HCT116 (cell line): ENCODE results near the gene PLEKHM3. TPM values are rescaled to one million over a fixed set of nuclear protein-coding genes. Genes with fewer than 3 reads are reported as not detected.
"Not testable (repeated sequence)": the region's sequence is repeated elsewhere in the genome, so short reads cannot be mapped to it uniquely, and the experiment has no call there.

Experiments used
- ATAC-seq: fragments of 200-7000 bp; cut with Tn5 transposase; 2 replicates; pipeline ENCODE4 v1.9.1; 2020; ENCODE audit warnings: mild to moderate bottlenecking, moderate library complexity
- BruUV-seq: library from RNA; stranded (reverse); fragments of 400-500 nt; replicated peaks from 2 replicates; lab custom pipeline; 2021; lab: Mats Ljungman, UMichigan
- CTCF ChIA-PET: fragments of 300-600 bp; sonication (Branson Sonifier 250); formaldehyde crosslinking; loops from one replicate; lab custom pipeline; 2021; ENCODE audit warnings: antibody characterized with exemption; lab: Charles Lee
- POLR2A ChIA-PET: fragments of 300-600, 350-600 bp; sonication (Branson Sonifier 250); formaldehyde crosslinking; loops from one replicate; lab custom pipeline; 2021; ENCODE audit warnings: antibody characterized with exemption; lab: Charles Lee
- RAD21 ChIA-PET, 2 experiments: fragments of 300-600 bp; sonication (Branson Sonifier 250); formaldehyde crosslinking; loops; one replicate each; lab custom pipeline; 2023; ENCODE audit warnings: low total read pairs in 2 of 2; ENCODE audit not compliant: uncharacterized antibody in 2 of 2, unreplicated experiment in 2 of 2, low non-redundant PET in 1 of 2; lab: Charles Lee
- DNase-seq: peaks from one replicate; pipeline ENCODE4 v3.0.0-alpha.2; 2010; ENCODE audit warnings: low read depth, low spot score
- H2AFZ ChIP-seq: fragments of 200-600 bp; shearing (Covaris generic), sonication (generic); 2 replicates; pipeline ENCODE4 v1.6.1; 2017; ENCODE audit warnings: low read depth, mixed run types, mixed read lengths, antibody characterized with exemption, low read length; ENCODE audit not compliant: poor library complexity, severe bottlenecking
- H3K27ac ChIP-seq: 2 replicates; pipeline ENCODE4 v1.5.1; 2012; ENCODE audit warnings: low read depth, low read length
- H3K27me3 ChIP-seq: fragments of 200-600 bp; sonication (generic); 2 replicates; pipeline ENCODE4 v1.6.1; 2016; ENCODE audit warnings: mixed run types, low read length, mixed read lengths; ENCODE audit not compliant: insufficient read depth
- H3K36me3 ChIP-seq, 2 experiments: fragments of 200-500 bp in 1 of 2; fragments of 200-600 bp in 1 of 2; sonication (Bioruptor generic) in 1 of 2; sonication (generic) in 1 of 2; 2 replicates each; pipeline versions ENCODE4 v1.5.1 to v1.6.1; 2014 to 2016; ENCODE audit warnings: low read length in 2 of 2, inconsistent platforms in 1 of 2, mixed read lengths in 1 of 2, mixed run types in 1 of 2; ENCODE audit not compliant: insufficient read depth in 2 of 2, control insufficient read depth in 1 of 2
- H3K4me1 ChIP-seq, 2 experiments: fragments of 200-600 bp in 1 of 2; sonication (generic) in 1 of 2; 2 replicates each; pipeline versions ENCODE4 v1.5.1 to v1.6.1; 2012 to 2017; ENCODE audit warnings: low read length in 2 of 2, inconsistent platforms in 1 of 2, mild to moderate bottlenecking in 1 of 2, mixed read lengths in 1 of 2, mixed run types in 1 of 2, moderate library complexity in 1 of 2; ENCODE audit not compliant: insufficient read depth in 2 of 2, control insufficient read depth in 1 of 2
- H3K4me2 ChIP-seq: fragments of 200-600 bp; sonication (generic); 2 replicates; pipeline ENCODE4 v1.6.1; 2017; ENCODE audit warnings: mixed run types, low read length, mixed read lengths
- H3K4me3 ChIP-seq, 2 experiments: fragments of 200-600 bp in 1 of 2; sonication (generic) in 1 of 2; replicated peaks in 1 of 2; 2 replicates each; pipeline ENCODE4 v1.5.1; 2011 to 2016; ENCODE audit warnings: low read length in 2 of 2, control low read depth in 1 of 2, low read depth in 1 of 2, mild to moderate bottlenecking in 1 of 2, mixed read lengths in 1 of 2, mixed run types in 1 of 2
- H3K79me2 ChIP-seq: fragments of 200-600 bp; sonication (generic); 2 replicates; pipeline ENCODE4 v1.6.1; 2017; ENCODE audit warnings: mild to moderate bottlenecking, mixed run types, low read length, moderate library complexity, mixed read lengths; ENCODE audit not compliant: insufficient read depth
- H3K9ac ChIP-seq: fragments of 200-600 bp; sonication (generic); 2 replicates; pipeline ENCODE4 v1.6.1; 2016; ENCODE audit warnings: low read length, mixed read lengths
- H3K9me2 ChIP-seq: fragments of 200-600 bp; sonication (generic), shearing (Covaris generic); 2 replicates; pipeline ENCODE4 v1.6.1; 2017; ENCODE audit warnings: mixed run types, mild to moderate bottlenecking, moderate library complexity; ENCODE audit not compliant: insufficient read depth
- H3K9me3 ChIP-seq, 2 experiments: fragments of 200-500 bp in 1 of 2; fragments of 200-600 bp in 1 of 2; sonication (Bioruptor generic) in 1 of 2; sonication (generic) in 1 of 2; 2 replicates each; pipeline ENCODE4 v1.6.1; 2014 to 2017; ENCODE audit warnings: low read length in 2 of 2, mixed read lengths in 2 of 2, inconsistent platforms in 1 of 2, low read depth in 1 of 2, mild to moderate bottlenecking in 1 of 2, mixed run types in 1 of 2, moderate library complexity in 1 of 2; ENCODE audit not compliant: control insufficient read depth in 1 of 2, insufficient read depth in 1 of 2
- H4K20me1 ChIP-seq: fragments of 200-600 bp; sonication (generic), shearing (Covaris generic); 2 replicates; pipeline ENCODE4 v1.6.1; 2017; ENCODE audit warnings: mixed run types, mild to moderate bottlenecking, moderate library complexity; ENCODE audit not compliant: insufficient read depth
- CBX3 ChIP-seq: IDR thresholded peaks from 2 replicates; pipeline ENCODE4 v1.6.1; 2012; ENCODE audit warnings: low read depth
- EGR1 ChIP-seq: IDR thresholded peaks from 2 replicates; pipeline ENCODE4 v1.6.1; 2012; ENCODE audit warnings: low read depth
- EZH2 ChIP-seq: fragments of 200-600 bp; sonication (generic); IDR thresholded peaks from 2 replicates; pipeline ENCODE4 v1.6.1; 2017; ENCODE audit warnings: antibody characterized with exemption, mixed run types
- EZH2phosphoT487 ChIP-seq: fragments of 200-600 bp; IDR thresholded peaks from 2 replicates; pipeline ENCODE4 v1.6.1; 2018; ENCODE audit warnings: antibody characterized with exemption, borderline replicate concordance
- FOSL1 ChIP-seq: IDR thresholded peaks from 2 replicates; pipeline ENCODE4 v1.6.1; 2012; ENCODE audit warnings: low read depth
- JUND ChIP-seq: IDR thresholded peaks from 2 replicates; pipeline ENCODE4 v1.6.1; 2012
- POLR2A ChIP-seq: IDR thresholded peaks from 2 replicates; pipeline ENCODE4 v1.7.0; 2011; ENCODE audit warnings: borderline replicate concordance; ENCODE audit not compliant: insufficient read depth, insufficient read length; ENCODE audit errors: extremely low read depth
- POLR2AphosphoS5 ChIP-seq: IDR thresholded peaks from 2 replicates; pipeline ENCODE4 v1.6.1; 2011; ENCODE audit warnings: mild to moderate bottlenecking, low read depth, low read length, moderate library complexity
- RAD21 ChIP-seq: IDR thresholded peaks from 2 replicates; pipeline ENCODE4 v1.6.1; 2012; ENCODE audit warnings: low read depth, mild to moderate bottlenecking
- SIN3A ChIP-seq: IDR thresholded peaks from 2 replicates; pipeline ENCODE4 v1.6.1; 2012; ENCODE audit warnings: low read depth
- SP1 ChIP-seq: IDR thresholded peaks from 2 replicates; pipeline ENCODE4 v1.6.1; 2012; ENCODE audit warnings: low read depth
- TCF7L2 ChIP-seq: IDR thresholded peaks from 2 replicates; pipeline ENCODE4 v1.7.0; 2011; ENCODE audit warnings: borderline replicate concordance, inconsistent platforms; ENCODE audit not compliant: insufficient read depth, insufficient read length; ENCODE audit errors: extremely low read depth
- YY1 ChIP-seq: IDR thresholded peaks from 2 replicates; pipeline ENCODE4 v1.6.1; 2011; ENCODE audit warnings: low read length, low read depth, moderate library complexity, mild to moderate bottlenecking; ENCODE audit not compliant: insufficient replicate concordance; ENCODE audit errors: extremely low read depth
- ZFX ChIP-seq: fragments of 450-650 bp; IDR thresholded peaks from 2 replicates; pipeline ENCODE4 v1.6.1; 2017
- ZNF274 ChIP-seq: fragments of 200-500 bp; sonication (Bioruptor generic); IDR thresholded peaks from 2 replicates; pipeline ENCODE4 v1.6.1; 2014; ENCODE audit warnings: mild to moderate bottlenecking, low read depth, low read length, inconsistent platforms
- intact Hi-C: fragments of 100-400 bp; cut with micrococcal nuclease; formaldehyde crosslinking; loops from 2 replicates; pipeline ENCODE4 v1.10.0; 2022
- total RNA-seq: library from RNA; stranded (reverse); gene quantifications from one replicate; pipeline ENCODE4 v1.2.1, GENCODE V29; 2021; ENCODE audit not compliant: unreplicated experiment
- TF ChIP-seq, protein P1 (sequence below), 3 experiments: fragments of 200-600 bp in 1 of 3; sonication (generic) in 1 of 3; IDR thresholded peaks in 2 of 3; conservative IDR thresholded peaks in 1 of 3; 2 replicates each; pipeline ENCODE4 v1.5.1; 2012 to 2017; ENCODE audit warnings: low read depth in 2 of 3, low read length in 2 of 3, antibody characterized with exemption in 1 of 3, borderline replicate concordance in 1 of 3, control low read depth in 1 of 3, mild to moderate bottlenecking in 1 of 3, mixed read lengths in 1 of 3, mixed run types in 1 of 3, moderate library complexity in 1 of 3; ENCODE audit not compliant: insufficient read depth in 1 of 3
- TF ChIP-seq, protein P2 (sequence below): IDR thresholded peaks from 2 replicates; pipeline ENCODE4 v1.6.1; 2012
- TF ChIP-seq, protein P3 (sequence below): IDR thresholded peaks from 2 replicates; pipeline ENCODE4 v1.6.1; 2011; ENCODE audit warnings: mild to moderate bottlenecking, low read length, moderate library complexity; ENCODE audit not compliant: insufficient replicate concordance; ENCODE audit errors: extremely low read depth
- TF ChIP-seq, protein P4 (sequence below): IDR thresholded peaks from 2 replicates; pipeline ENCODE4 v1.6.1; 2012

PLEKHM3 gene
- total RNA-seq, 1 experiment from 2014 or later, result 6.3 TPM

DNA sequence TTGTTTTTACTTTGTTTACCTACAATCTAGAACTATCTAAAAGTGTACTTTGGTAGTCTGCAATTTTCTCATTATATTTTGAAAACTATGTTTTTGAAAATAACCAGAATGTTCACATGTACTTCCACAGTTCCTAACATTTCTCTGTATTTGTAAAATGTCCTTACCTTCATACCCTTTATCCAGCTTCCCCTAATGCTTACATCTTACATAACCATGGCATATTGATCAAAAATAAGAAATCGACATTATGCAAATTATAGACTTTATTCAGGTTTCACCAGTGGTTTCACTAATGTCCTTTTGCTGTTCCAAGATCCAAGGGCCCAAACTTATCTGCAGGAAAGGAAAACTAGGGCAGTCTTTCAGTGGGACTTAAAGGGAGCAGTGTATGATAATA, 114.1 kb downstream of the PLEKHM3 start:
- Histone ChIP-seq H3K27ac (no peak overlapping the region), H4K20me1 (no peaks in the 10 kb centered on the region), H3K9me2 (no peaks in the 10 kb centered on the region), H3K4me1 (no peaks in the 10 kb centered on the region; a peak in 1 of 4 replicates), H3K9ac (no peak overlapping the region), H3K36me3 (no peaks in the 10 kb centered on the region), H3K27me3 (no peaks in the 10 kb centered on the region), H3K79me2 (no peaks in the 10 kb centered on the region), H2AFZ (no peak overlapping the region), H3K9me3 (no peaks in the 10 kb centered on the region), H3K4me2 (no peak overlapping the region), H3K4me3 (no peak overlapping the region)
- ChIA-PET CTCF (no interaction called here), RAD21 (no interaction called here), POLR2A (no interaction called here)
- DNase-seq (no peak), ATAC-seq (no peak)
- intact Hi-C loops, result no loop called here
- TF ChIP-seq JUND (no peak), EZH2 (no peak), SIN3A (no peak), POLR2A (no peak), SP1 (no peak), CBX3 (no peak), ZFX (no peak), FOSL1 (no peak), EGR1 (no peak), EZH2phosphoT487 (no peak), RAD21 (no peak), TCF7L2 (no peak), POLR2AphosphoS5 (no peak), YY1 (no peak), ZNF274 (no peak)
- TF ChIP-seq, protein P1, sequence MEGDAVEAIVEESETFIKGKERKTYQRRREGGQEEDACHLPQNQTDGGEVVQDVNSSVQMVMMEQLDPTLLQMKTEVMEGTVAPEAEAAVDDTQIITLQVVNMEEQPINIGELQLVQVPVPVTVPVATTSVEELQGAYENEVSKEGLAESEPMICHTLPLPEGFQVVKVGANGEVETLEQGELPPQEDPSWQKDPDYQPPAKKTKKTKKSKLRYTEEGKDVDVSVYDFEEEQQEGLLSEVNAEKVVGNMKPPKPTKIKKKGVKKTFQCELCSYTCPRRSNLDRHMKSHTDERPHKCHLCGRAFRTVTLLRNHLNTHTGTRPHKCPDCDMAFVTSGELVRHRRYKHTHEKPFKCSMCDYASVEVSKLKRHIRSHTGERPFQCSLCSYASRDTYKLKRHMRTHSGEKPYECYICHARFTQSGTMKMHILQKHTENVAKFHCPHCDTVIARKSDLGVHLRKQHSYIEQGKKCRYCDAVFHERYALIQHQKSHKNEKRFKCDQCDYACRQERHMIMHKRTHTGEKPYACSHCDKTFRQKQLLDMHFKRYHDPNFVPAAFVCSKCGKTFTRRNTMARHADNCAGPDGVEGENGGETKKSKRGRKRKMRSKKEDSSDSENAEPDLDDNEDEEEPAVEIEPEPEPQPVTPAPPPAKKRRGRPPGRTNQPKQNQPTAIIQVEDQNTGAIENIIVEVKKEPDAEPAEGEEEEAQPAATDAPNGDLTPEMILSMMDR (IDR thresholded peaks at IDR 0.05 in 2 of 3, conservative IDR thresholded peaks at IDR 0.05 in 1 of 3; ENCODE audit: borderline replicate concordance in 1 of 3, insufficient read depth in 1 of 3, low read depth in 2 of 3, low read length in 2 of 3), result no peak
- TF ChIP-seq, protein P2, sequence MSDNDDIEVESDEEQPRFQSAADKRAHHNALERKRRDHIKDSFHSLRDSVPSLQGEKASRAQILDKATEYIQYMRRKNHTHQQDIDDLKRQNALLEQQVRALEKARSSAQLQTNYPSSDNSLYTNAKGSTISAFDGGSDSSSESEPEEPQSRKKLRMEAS, result no peak
- TF ChIP-seq, protein P3, sequence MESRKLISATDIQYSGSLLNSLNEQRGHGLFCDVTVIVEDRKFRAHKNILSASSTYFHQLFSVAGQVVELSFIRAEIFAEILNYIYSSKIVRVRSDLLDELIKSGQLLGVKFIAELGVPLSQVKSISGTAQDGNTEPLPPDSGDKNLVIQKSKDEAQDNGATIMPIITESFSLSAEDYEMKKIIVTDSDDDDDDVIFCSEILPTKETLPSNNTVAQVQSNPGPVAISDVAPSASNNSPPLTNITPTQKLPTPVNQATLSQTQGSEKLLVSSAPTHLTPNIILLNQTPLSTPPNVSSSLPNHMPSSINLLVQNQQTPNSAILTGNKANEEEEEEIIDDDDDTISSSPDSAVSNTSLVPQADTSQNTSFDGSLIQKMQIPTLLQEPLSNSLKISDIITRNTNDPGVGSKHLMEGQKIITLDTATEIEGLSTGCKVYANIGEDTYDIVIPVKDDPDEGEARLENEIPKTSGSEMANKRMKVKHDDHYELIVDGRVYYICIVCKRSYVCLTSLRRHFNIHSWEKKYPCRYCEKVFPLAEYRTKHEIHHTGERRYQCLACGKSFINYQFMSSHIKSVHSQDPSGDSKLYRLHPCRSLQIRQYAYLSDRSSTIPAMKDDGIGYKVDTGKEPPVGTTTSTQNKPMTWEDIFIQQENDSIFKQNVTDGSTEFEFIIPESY, result no peak
- TF ChIP-seq, protein P4, sequence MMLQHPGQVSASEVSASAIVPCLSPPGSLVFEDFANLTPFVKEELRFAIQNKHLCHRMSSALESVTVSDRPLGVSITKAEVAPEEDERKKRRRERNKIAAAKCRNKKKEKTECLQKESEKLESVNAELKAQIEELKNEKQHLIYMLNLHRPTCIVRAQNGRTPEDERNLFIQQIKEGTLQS, result no peak
- no TSS peak for BruUV-seq

DNA sequence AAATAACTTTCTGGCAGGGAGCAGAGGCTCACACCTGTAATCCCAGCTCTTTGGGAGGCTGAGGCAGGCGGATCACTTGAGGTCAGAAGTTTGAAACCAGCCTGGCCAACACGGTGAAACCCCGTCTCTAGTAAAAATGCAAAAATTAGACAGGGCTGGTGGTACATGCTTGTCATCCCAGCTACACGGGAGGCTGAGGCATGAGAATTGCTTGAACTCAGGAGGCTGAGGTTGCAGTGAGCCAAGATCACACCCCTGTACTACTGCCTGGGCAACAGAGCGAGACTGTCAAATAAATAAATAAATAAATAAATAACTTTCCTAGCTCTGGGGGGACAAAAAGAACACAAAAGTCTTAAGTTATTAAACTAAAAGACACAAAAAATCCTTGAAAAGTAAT, 118.8 kb downstream of the PLEKHM3 start:
- ATAC-seq, H3K4me3 ChIP-seq, BruUV-seq, H3K27ac ChIP-seq, intact Hi-C loops, RAD21 ChIA-PET, H2AFZ ChIP-seq, POLR2A ChIA-PET, H3K9me2 ChIP-seq, H3K4me1 ChIP-seq, H3K4me2 ChIP-seq, H4K20me1 ChIP-seq, H3K9ac ChIP-seq, CTCF ChIA-PET, H3K27me3 ChIP-seq, DNase-seq, H3K36me3 ChIP-seq, H3K79me2 ChIP-seq, H3K9me3 ChIP-seq: not testable (repeated sequence)
